Ecto neural progenitor cell (in vitro differentiated cells): ENCODE measurements around the gene FAHD1.
"Not testable (repeated sequence)": the region's sequence is repeated elsewhere in the genome, so short reads cannot be mapped to it uniquely, and the experiment has no call there.

Experiments used
- DNase-seq: peaks from one replicate; pipeline ENCODE4 v3.0.0-alpha.2; 2018; ENCODE audit warnings: low spot score

Gene FAHD1

DNA sequence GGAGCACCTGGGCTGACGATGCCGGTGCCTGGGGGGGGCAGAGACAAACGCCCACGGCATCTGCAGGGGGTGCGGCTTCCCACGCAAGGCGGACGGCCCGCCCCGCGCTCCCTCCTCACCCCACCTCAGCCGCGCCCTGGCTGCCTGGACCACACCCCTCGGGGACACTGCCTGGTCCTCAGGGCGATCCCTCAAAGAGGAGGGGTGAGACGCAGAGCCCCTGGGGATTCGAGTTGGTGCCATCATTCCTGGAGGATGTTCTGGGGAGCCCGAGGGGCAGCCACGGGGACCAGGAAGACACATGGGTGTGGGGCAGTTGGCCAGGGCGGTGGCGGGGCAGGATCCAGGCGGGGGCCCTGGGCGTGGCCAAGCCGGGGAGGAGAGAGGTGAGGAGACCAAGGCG is 37.4 kb upstream of the FAHD1 start:
- peak; percentile 27 for DNase-seq

DNA sequence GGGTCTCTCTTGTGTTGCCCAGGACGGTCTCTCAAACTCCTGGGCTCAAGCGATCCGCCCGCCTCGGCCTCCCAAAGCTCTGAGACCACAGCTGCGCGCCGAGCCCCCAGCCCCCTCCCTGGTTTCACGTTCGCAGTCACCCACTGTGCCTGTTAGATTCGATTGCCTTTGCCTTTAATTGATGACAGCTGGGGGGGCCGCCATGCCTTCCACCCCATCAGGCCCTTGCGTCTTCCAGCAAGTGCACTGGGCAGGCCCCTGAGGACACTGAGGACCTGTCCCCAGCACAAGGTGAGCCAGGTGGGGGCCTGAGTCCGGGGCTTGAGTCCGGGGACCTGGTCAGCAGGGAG is 36.8 kb upstream of the FAHD1 start:
- no peak for DNase-seq

- no peak for DNase-seq
Measured at GRCh38 chr16:1790611-1791255, 36.3 kb upstream of the FAHD1 start.

DNA sequence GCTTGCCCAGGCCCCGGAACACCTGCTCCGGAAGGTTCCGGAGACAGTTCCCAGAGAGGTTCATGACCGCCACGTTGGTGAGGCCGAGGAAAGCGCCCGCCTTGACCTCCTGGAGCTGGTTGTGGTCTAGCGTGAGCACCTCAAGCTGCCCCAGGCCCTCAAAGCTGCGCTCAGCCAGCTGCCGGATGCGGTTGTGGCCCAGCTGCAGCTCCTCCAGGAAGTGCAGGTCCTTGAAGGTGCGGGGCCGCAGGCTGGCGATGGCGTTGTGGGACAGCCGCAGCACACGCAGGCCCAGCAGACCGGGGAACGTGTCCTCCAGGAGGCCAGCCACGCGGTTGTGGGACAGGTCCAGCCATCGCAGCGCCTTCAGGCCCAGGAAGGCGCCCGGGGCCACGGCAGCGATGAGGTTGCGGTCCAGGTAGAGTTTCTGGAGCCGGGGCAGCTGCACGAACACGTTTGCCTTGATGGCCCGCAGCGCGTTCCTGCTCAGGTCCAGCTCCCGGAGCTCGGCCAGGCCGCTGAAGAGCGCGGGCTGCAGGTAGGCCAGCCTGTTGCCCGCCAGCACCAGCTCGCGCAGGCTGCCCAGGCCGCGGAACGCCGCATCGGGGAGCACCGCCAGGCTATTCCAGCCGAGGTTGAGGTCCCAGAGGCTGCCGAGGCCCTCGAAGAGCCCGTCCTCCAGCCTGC is 35.6 kb upstream of the FAHD1 start:
- no peak for DNase-seq

- no peak for DNase-seq
Measured at GRCh38 chr16:1791943-1792812, 34.8 kb upstream of the FAHD1 start.

DNA sequence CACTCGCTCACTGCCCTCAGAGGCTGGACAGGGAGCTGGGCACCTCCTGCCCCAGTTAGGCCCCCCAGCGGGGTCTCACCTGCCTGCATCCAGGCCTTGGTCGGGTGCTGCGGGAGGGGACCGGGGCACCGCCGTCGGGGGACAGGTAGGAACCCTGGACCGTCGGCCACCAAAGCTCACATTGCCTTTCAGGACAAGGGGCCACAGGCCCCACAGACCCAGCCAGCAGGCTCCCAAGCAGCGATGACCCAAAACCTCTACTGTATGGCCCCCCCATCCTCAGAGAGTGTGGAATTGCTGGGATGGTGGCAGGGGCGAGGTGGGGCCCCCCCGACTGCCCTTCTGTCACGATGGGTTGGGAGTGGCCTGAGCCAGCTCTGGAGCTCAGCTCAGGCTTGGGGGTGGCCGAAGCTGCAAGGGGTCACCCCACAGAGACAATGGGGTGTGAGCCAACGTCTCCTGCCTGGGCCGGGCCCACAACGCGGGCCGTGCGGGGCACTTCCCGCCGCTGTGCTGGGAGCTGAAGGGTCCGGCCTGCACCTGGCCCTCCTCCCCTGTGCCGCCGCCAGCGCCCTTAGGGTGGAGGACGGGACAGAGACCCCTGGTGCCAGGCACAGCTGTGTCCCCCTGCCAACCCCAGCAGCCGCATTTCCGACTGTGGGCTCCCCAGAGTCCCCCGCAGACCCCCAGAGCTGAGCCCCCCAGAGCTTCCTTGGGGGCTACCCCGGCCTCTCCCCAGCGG is 34.0 kb upstream of the FAHD1 start:
- no peak for DNase-seq

DNA sequence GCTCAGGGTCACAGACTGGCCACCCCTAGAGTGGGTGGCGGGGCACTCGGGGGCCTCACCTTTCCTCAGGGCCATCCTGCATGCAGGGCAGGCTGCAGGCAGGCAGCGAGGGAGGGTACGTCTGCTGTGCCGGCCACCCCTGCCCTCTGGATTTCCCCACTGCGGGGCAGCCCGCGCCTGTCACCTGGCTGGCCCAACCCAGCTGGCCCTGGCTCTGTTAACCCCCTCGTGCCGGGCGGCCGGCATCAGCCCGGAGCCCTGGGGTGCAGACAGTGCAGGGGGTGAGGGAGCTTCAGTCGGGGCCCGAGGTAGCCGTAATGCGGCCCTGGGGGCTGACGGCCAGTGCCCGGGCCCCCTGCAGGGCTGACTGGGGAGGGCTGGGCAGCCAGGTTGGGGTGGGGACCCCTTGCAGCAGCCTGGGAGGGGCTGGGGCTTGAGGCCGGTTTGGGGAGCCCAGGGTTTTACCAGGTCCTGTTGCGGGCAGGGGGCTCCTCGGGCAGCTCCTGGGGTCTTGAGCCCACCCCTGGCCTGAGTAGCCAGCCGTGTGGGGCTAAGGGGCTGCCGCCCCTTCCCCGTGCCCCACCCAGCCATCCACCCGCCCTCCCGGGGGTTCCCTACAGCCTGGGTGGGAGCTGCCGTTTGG is 33.3 kb upstream of the FAHD1 start, which contains the start of gene IGFALS:
Gene IGFALS (minus strand): TSS at position 128 of the 643 bp plus-strand sequence. CDS start 53 bp downstream, at position 75.
- peak; percentile 40 for DNase-seq

GRCh38 chr16:1794221-1794871 is 32.7 kb upstream of the FAHD1 start:
- DNase-seq, result peak; percentile 48

DNA sequence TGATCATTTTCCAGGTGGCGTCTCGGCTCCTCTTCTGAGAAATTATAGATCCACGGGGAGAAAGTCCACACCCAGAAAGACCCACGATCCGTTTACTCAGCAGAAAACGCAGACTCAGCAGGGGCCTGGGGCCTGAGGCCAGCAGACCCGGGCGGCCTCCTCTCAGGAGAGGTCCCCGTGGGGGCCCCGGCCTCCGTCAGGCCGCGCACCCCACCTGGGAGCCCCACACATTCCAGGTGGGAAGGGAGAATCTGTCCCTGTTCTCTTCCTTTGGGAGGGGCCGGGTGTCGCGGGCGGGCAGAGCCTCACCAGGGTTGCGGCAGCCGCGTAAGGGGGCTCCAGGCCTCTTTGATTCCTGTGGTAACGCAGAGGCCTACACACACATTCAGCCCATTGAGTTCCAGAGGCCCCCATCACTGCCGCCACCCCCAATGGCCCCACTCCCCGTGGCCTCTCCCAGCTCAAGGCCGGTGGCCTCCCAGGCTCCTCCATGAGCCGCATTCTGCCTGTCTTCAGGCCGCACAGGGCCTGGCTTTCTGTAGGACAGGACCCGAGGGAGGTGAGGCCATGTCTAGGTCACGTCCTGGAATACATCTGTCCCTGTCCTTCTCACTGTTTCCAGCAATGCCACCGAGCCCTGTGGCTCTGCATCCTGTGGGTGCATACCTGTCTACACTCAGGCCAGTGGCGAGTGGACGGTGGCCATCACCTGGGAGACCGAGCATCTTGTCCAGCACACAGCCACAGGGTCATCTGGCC is 31.9 kb upstream of the FAHD1 start:
- peak; percentile 32 for DNase-seq

GRCh38 chr16:1799263-1799662 is 27.7 kb upstream of the FAHD1 start:
- not testable (repeated sequence) for DNase-seq

GRCh38 chr16:1800701-1801100 is 26.3 kb upstream of the FAHD1 start:
- DNase-seq, result no peak

DNA sequence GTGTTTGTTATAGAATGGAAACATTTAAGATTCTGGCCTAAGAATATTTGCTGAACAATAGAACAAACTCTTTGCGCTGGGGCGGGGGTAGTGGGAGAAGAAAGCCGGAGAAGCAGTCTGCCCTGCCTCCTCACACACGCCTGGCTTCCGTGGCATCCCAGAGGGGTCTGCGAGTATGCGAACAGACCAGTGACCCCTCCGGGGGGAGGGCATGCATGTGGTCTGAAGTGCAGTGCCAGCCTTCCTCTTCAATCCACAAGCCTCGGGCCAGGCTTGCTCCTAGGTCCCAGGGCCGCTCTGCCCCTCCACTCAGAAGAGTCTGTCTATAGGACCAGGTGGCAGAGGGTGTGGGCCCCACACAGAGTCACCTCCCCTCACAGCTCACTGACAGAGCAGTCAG is 19.4 kb upstream of the FAHD1 start:
- no peak for DNase-seq

DNA sequence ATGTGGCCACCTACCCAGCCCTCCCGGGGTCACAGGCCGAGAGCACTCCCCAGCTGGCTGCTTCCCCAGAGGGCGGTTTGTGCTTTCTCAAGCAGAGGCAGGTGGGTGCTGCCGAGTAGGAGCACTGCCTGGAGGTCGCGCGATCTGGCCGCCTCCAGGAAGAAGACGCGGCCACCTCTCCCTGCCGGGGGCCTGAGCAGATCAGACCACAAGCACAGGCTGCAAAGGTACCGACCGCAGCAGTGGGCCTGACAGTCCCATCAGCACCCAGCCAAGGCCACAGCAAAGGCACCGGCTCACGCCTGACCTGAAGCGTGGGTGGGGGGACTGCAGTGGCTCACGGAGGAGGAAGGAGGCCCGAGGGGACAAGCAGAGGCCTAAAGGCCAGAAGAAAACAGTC is 18.3 kb upstream of the FAHD1 start:
- DNase-seq, result peak; percentile 35

DNA sequence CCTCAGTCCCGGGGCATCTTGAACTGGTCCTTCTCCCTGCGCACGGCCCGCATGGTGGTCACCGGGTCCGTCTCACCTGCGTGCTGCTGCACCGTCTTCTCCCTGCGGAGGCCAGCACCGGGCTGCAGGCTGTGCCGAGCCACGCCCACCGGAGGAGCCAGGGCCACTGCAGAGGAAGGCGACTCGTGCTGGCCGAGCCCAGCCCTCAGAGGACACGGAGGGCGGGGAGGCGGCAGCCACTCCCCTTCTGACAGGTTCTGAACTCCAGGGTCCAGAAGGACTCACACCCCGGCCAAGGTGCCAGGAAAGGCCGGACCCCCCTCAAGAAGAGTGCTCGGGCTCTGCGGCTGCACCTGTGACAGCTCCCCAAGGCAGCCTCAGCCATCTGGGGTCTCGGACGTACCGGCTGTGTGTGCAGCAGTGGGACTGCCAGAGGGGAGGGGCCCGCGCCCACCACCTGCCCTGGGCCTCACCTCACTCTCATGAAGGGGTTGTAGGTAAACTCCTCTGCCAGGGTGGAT is 17.7 kb upstream of the FAHD1 start:
- DNase-seq, result peak; percentile 61

DNA sequence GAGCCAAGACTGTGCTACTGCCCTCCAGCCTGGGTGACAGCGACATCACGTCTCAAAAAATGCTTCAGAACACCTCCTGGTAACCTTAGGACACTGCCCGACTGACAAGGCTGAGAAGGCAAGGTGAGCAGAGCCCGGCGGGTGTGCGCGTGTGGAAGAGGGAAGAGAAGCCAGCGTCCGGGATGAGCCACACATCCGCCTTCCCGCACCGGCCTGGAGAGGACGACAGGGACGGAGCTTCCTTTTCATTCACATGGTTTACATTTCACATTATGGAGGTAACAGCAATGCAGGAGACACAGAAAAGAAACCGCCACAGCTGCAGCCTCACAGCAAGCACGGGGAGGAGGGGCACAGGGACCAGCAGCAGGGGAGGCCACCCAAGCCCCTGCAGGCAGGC is 16.9 kb upstream of the FAHD1 start:
- DNase-seq, result no peak

DNA sequence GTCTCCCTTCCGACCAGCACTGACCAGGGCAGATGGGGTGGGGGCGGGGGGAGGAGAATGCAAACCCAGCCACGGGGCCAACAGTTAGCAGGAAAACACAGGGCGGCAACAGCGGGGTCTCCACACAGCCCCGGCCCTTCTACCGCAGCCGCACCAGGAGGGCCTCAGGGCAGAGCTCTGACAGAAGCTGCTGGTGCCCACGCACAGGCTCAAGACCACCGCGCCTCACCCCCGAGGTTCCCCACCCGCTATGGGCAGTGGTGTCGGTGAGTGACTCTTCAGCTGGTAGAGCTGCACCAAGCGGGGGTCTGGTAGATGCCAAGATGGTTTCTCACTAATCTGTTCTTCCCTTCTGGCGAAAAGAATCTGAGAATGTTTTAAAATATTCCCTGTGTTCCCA is 16.5 kb upstream of the FAHD1 start:
- no peak for DNase-seq

GRCh38 chr16:1812732-1813163 is 14.3 kb upstream of the FAHD1 start:
- peak; percentile 66 for DNase-seq

DNA sequence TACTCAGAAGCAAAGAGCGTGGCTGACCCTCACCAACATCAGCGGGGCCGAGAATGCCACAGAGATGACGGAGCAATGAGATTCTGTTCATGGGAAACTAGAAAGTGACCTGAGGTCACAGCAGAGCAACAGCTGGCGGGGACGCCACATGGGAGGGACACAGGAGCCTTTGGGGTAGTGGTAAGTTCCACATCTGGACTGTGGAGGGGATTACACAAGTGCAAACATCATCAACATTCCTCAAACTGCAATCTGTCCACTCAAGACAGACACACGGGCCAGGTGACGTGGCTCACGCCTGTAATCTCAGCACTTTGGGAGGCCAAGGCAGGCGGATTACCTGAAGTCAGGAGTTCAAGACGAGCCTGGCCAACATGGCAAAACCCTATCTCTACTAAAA is 11.5 kb upstream of the FAHD1 start:
- DNase-seq, result no peak

GRCh38 chr16:1816396-1817275 is 10.4 kb upstream of the FAHD1 start:
- DNase-seq, result no peak
